GM21528 (cell line): ENCODE measurements around the gene CRAT.

Source experiments
- ATAC-seq: cut with Tn5 transposase; IDR thresholded peaks from one replicate; pipeline ENCODE4 v1.9.1; 2021; ENCODE audit warnings: mild to moderate bottlenecking, moderate library complexity; ENCODE audit not compliant: unreplicated experiment, low FRiP score

CRAT gene

GRCh38 chr9:129110740-129111527, at the start of gene CRAT, which contains the start of gene PTPA:
Gene CRAT, minus strand, starts transcription at chr9:129110793. Its CDS starts 284 bp downstream, at chr9:129110509.
Gene PTPA, plus strand, starts transcription at chr9:129111415. Its CDS starts 186 bp downstream, at chr9:129111601.
- peak; percentile 87 for ATAC-seq

GRCh38 chr9:129156163-129156562, 45.6 kb upstream of the CRAT start:
- ATAC-seq, result no peak

GRCh38 chr9:129154866-129155477, 44.4 kb upstream of the CRAT start:
- no peak for ATAC-seq

- ATAC-seq, result no peak
Measured at GRCh38 chr9:129151469-129151868, 40.9 kb upstream of the CRAT start.

GRCh38 chr9:129150672-129151211, 40.1 kb upstream of the CRAT start:
- ATAC-seq, result no peak

GRCh38 chr9:129150122-129150521, 39.5 kb upstream of the CRAT start:
- ATAC-seq, result no peak

GRCh38 chr9:129149442-129149841, 38.8 kb upstream of the CRAT start:
- no peak for ATAC-seq

- no peak for ATAC-seq
Measured at GRCh38 chr9:129148463-129149204, 38.0 kb upstream of the CRAT start.

GRCh38 chr9:129146441-129146941, 35.9 kb upstream of the CRAT start:
- no peak for ATAC-seq

- no peak for ATAC-seq
Measured at GRCh38 chr9:129145841-129146292, 35.3 kb upstream of the CRAT start.

GRCh38 chr9:129145316-129145715, 34.7 kb upstream of the CRAT start:
- no peak for ATAC-seq

- ATAC-seq, result no peak
Measured at GRCh38 chr9:129143031-129143927, 32.7 kb upstream of the CRAT start.

GRCh38 chr9:129142138-129142935, 31.7 kb upstream of the CRAT start:
- ATAC-seq, result no peak

GRCh38 chr9:129141066-129142041, 30.8 kb upstream of the CRAT start:
- ATAC-seq, result no peak

GRCh38 chr9:129140397-129141065, 29.9 kb upstream of the CRAT start:
- peak; percentile 16 for ATAC-seq

GRCh38 chr9:129139993-129140396, 29.4 kb upstream of the CRAT start:
- peak; percentile 50 for ATAC-seq
